GM23338 (cell line): ENCODE data around the gene RPS6KC1.

Experiments used
- CREB1 ChIP-seq: fragments of 250-450 bp; sonication (Bioruptor Pico); IDR thresholded peaks from 2 replicates; pipeline ENCODE4 v1.5.0; 2020; ENCODE audit warnings: low read depth, mild to moderate bottlenecking, moderate library complexity
- CTCF ChIP-seq, 2 experiments: fragments of 200-600 bp in 1 of 2; sonication (generic) in 1 of 2; conservative IDR thresholded peaks; 2 replicates each; pipeline versions ENCODE4 v1.5.1 to v1.6.1; 2016 to 2017; ENCODE audit warnings: antibody characterized with exemption in 2 of 2, low read depth in 2 of 2, mild to moderate bottlenecking in 2 of 2, moderate library complexity in 1 of 2
- EZH2 ChIP-seq: fragments of 200-600 bp; sonication (generic); IDR thresholded peaks from one replicate; pipeline ENCODE4 v1.8.0; 2017; ENCODE audit warnings: antibody characterized with exemption, mild to moderate bottlenecking, low read depth; ENCODE audit not compliant: unreplicated experiment
- EZH2phosphoT487 ChIP-seq: fragments of 200-600 bp; sonication (generic); IDR thresholded peaks from one replicate; pipeline ENCODE4 v1.8.1; 2018; ENCODE audit warnings: antibody characterized with exemption; ENCODE audit not compliant: unreplicated experiment
- JUNB ChIP-seq: IDR thresholded peaks from one replicate; pipeline ENCODE4 v1.6.1; 2016; ENCODE audit warnings: antibody characterized with exemption; ENCODE audit not compliant: unreplicated experiment
- NANOG ChIP-seq: IDR thresholded peaks from 2 replicates; pipeline ENCODE4 v1.6.1; 2016; ENCODE audit warnings: antibody characterized with exemption, borderline replicate concordance
- POLR2AphosphoS5 ChIP-seq: IDR thresholded peaks from 2 replicates; pipeline ENCODE4 v1.6.1; 2016; ENCODE audit warnings: antibody characterized with exemption, low read depth
- STAT1 ChIP-seq: IDR thresholded peaks from one replicate; pipeline ENCODE4 v1.6.1; 2016; ENCODE audit warnings: antibody characterized with exemption; ENCODE audit not compliant: unreplicated experiment
- ZNF331 ChIP-seq: fragments of 250-450 bp; sonication (Bioruptor Pico); IDR thresholded peaks from 2 replicates; pipeline ENCODE4 v1.5.0; 2020; ENCODE audit warnings: low read depth, mild to moderate bottlenecking, moderate library complexity
- TF ChIP-seq, protein P1 (sequence below): IDR thresholded peaks from one replicate; pipeline ENCODE4 v1.6.1; 2018; ENCODE audit warnings: antibody characterized with exemption; ENCODE audit not compliant: unreplicated experiment
- TF ChIP-seq, protein P2 (sequence below): IDR thresholded peaks from 2 replicates; pipeline ENCODE4 v1.6.1; 2016; ENCODE audit warnings: antibody characterized with exemption

- no peak for TF ChIP-seq EZH2
- no peak for TF ChIP-seq POLR2AphosphoS5
- TF ChIP-seq CTCF (conservative IDR thresholded peaks at IDR 0.05; ENCODE audit: low read depth in 2 of 2): no peak
- no peak for TF ChIP-seq NANOG
- TF ChIP-seq ZNF331 (CRISPR knock-in tag): no peak
- TF ChIP-seq, protein P1, sequence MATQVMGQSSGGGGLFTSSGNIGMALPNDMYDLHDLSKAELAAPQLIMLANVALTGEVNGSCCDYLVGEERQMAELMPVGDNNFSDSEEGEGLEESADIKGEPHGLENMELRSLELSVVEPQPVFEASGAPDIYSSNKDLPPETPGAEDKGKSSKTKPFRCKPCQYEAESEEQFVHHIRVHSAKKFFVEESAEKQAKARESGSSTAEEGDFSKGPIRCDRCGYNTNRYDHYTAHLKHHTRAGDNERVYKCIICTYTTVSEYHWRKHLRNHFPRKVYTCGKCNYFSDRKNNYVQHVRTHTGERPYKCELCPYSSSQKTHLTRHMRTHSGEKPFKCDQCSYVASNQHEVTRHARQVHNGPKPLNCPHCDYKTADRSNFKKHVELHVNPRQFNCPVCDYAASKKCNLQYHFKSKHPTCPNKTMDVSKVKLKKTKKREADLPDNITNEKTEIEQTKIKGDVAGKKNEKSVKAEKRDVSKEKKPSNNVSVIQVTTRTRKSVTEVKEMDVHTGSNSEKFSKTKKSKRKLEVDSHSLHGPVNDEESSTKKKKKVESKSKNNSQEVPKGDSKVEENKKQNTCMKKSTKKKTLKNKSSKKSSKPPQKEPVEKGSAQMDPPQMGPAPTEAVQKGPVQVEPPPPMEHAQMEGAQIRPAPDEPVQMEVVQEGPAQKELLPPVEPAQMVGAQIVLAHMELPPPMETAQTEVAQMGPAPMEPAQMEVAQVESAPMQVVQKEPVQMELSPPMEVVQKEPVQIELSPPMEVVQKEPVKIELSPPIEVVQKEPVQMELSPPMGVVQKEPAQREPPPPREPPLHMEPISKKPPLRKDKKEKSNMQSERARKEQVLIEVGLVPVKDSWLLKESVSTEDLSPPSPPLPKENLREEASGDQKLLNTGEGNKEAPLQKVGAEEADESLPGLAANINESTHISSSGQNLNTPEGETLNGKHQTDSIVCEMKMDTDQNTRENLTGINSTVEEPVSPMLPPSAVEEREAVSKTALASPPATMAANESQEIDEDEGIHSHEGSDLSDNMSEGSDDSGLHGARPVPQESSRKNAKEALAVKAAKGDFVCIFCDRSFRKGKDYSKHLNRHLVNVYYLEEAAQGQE: no peak
- TF ChIP-seq CREB1 (CRISPR knock-in tag): no peak
- no peak for TF ChIP-seq EZH2phosphoT487
- TF ChIP-seq, protein P2, sequence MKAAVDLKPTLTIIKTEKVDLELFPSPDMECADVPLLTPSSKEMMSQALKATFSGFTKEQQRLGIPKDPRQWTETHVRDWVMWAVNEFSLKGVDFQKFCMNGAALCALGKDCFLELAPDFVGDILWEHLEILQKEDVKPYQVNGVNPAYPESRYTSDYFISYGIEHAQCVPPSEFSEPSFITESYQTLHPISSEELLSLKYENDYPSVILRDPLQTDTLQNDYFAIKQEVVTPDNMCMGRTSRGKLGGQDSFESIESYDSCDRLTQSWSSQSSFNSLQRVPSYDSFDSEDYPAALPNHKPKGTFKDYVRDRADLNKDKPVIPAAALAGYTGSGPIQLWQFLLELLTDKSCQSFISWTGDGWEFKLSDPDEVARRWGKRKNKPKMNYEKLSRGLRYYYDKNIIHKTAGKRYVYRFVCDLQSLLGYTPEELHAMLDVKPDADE: no peak
- no peak for TF ChIP-seq STAT1
- no peak for TF ChIP-seq JUNB
These were observed 170.2 kb downstream of the RPS6KC1 start for GRCh38 chr1:213221209-213221608.
